ENCODE measurements around the gene RAP1GAP2. TPM values are rescaled to one million over a fixed set of nuclear protein-coding genes. Genes with fewer than 3 reads are reported as not detected.

RAP1GAP2 gene
- polyA plus RNA-seq, 1 of the 3 experiments (the other 2 are of a cell fraction): 22.0 TPM

DNA sequence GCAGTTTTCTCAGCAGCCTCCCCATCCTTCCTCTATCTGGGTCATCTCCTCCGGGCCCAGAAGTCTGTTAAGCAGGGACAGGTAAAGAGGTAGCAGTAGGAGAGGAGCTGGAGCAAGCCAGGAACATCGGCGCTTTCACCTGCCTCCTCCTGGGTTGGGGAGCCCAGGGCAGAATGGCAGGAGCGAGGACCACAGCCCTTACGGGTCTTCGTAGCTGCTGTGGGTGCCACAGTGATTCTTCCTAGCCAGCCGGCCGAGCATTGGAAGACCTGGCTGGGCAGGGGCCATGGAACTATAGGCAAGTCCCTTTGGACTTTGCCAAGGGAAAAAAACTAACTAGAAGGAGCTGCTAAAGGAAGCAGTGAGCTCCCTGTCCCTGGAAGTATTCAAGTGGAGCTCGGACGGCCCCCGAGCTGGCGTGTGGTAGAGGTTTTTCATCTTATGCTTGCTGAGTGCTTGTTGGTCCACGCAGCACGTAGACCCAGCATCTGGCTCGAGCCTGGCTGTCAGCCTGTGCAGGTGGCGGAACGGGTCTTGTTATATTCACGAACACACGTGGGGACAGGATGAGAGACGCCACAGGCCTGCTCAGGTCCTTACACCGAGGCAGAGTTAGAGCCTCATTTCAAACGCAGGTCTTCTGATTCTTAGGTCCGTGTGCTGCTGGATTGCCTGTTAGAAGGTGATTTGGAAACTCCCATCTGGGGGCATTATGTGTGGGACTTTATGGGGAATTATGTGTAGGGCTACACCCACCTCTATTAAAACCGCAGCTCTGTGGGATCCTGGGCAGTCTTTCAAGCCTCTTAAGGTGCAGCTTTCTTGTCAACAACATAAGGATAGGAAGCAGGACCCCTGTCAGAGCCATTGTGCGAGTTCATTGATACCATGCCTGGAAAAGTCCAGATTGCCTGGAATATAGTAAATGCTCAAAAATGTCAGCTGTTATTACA lies 212.4 kb downstream of the RAP1GAP2 start:
- CTCF ChIA-PET: interaction anchor here (0.8 to 15.8 kb wide), 4 partner anchors 78 to 179 kb away, joined by 3 to 238 read pairs (median 4); no protein-coding TSS in a partner anchor
- Histone ChIP-seq H3K4me2 (no peak overlapping the region), H3K9ac (no peak overlapping the region), H2AFZ (ENCODE audit: low read depth) (no peak overlapping the region), H3K27me3 (ENCODE audit: insufficient read depth) (no peaks in the 10 kb centered on the region), H3K27ac (ENCODE audit: low read depth in 2 of 2, low read length in 1 of 2) (no peak overlapping the region), H3K4me3 (ENCODE audit: low read depth in 2 of 2, low read length in 1 of 2) (no peak overlapping the region), H4K20me1 (ENCODE audit: insufficient read depth) (no peaks in the 10 kb centered on the region), H3K9me2 (no peaks in the 10 kb centered on the region), H3K79me2 (ENCODE audit: insufficient read depth) (peaks cover 8% of the 10 kb centered on the region; the same call in 1 of the 2 replicates), H3K36me3 (replicated peaks in 1 of 2; ENCODE audit: control insufficient read depth in 1 of 2, insufficient read depth in 2 of 2, low read length in 1 of 2) (peaks cover 0 to 12% of the 10 kb centered on the region in 2 experiments), H3F3A (replicated peaks; ENCODE audit: insufficient read depth) (peaks cover 4% of the 10 kb centered on the region), H3K4me1 (ENCODE audit: control insufficient read depth in 1 of 2, insufficient read depth in 2 of 2, low read depth in 1 of 2, low read length in 1 of 2) (peaks cover 14 to 24% of the 10 kb centered on the region in 2 experiments), H3K9me3 (no peaks in the 10 kb centered on the region)
- WGBS (ENCODE audit: low lambda C conversion rate): 96% methylated on average over 24 of the region's 25 CpGs
- no peak for DNase-seq
- POLR2A ChIA-PET: no interaction called here
- no peak for TF ChIP-seq CTCF (IDR thresholded peaks at IDR 0.05)
- no peak for TF ChIP-seq FOSL2 (IDR thresholded peaks at IDR 0.05; ENCODE audit: borderline replicate concordance, low read depth)
- TF ChIP-seq TAF1 (IDR thresholded peaks at IDR 0.05; ENCODE audit: borderline replicate concordance, low read depth, low read length): no peak
- TF ChIP-seq REST (IDR thresholded peaks at IDR 0.05; ENCODE audit: low read depth, low read length): no peak
- no peak for TF ChIP-seq USF1 (IDR thresholded peaks at IDR 0.05; ENCODE audit: borderline replicate concordance, low read depth)
- no peak for TF ChIP-seq MXI1 (IDR thresholded peaks at IDR 0.05; ENCODE audit: low read depth, low read length)
- no peak for TF ChIP-seq GABPA (IDR thresholded peaks at IDR 0.05; ENCODE audit: low read depth)
- TF ChIP-seq RAD21 (IDR thresholded peaks at IDR 0.05; ENCODE audit: low read length): no peak
- TF ChIP-seq MEF2A (IDR thresholded peaks at IDR 0.05; ENCODE audit: borderline replicate concordance, low read depth): no peak

Data from SK-N-SH (cell line).